Progenitor cell of endocrine pancreas (in vitro differentiated cells): ENCODE results near the gene VCP. TPM values are rescaled to one million over a fixed set of nuclear protein-coding genes. Genes with fewer than 3 reads are reported as not detected.

Experiments used
- DNase-seq: peaks from one replicate; pipeline ENCODE4 v3.0.0; 2021; ENCODE audit warnings: low spot score; ENCODE audit not compliant: unreplicated experiment
- H3K27ac Mint-ChIP-seq: 2 replicates; pipeline ENCODE4 v1.8.0; 2021; ENCODE audit warnings: mild to moderate bottlenecking, moderate library complexity, mixed read lengths
- H3K27me3 Mint-ChIP-seq: 2 replicates; pipeline ENCODE4 v1.8.0; 2021; ENCODE audit warnings: mixed read lengths
- H3K36me3 Mint-ChIP-seq: 2 replicates; pipeline ENCODE4 v1.8.0; 2022; ENCODE audit warnings: mixed read lengths; ENCODE audit not compliant: insufficient read depth
- H3K4me1 Mint-ChIP-seq: 2 replicates; pipeline ENCODE4 v1.8.0; 2021; ENCODE audit warnings: low read depth, mixed read lengths
- H3K4me3 Mint-ChIP-seq: 2 replicates; pipeline ENCODE4 v1.8.0; 2021; ENCODE audit warnings: low read depth, mild to moderate bottlenecking, moderate library complexity, mixed read lengths
- H3K9me3 Mint-ChIP-seq: 2 replicates; pipeline ENCODE4 v1.8.0; 2021; ENCODE audit warnings: low read depth, mixed read lengths
- CTCF ChIP-seq: fragments of 200-600 bp; sonication (generic); IDR thresholded peaks from one replicate; pipeline ENCODE4 v1.5.0; 2021; ENCODE audit warnings: antibody characterized with exemption, mild to moderate bottlenecking; ENCODE audit not compliant: unreplicated experiment
- total RNA-seq: library from RNA; stranded (reverse); gene quantifications from 2 replicates; pipeline ENCODE4 v1.2.1, GENCODE V29; 2021

The VCP gene
- total RNA-seq, 1 donor from 2014 or later: 326 TPM

GRCh38 chr9:35105571-35106342, 33.3 kb upstream of the VCP start:
- DNase-seq: no peak
- Mint-ChIP-seq H3K4me1 (peaks cover 20% of the 10 kb centered on the region), H3K4me3 (no peak overlapping the region), H3K27me3 (no peaks in the 10 kb centered on the region), H3K36me3 (peaks cover 11% of the 10 kb centered on the region), H3K27ac (no peak overlapping the region), H3K9me3 (no peaks in the 10 kb centered on the region)
- no peak for TF ChIP-seq CTCF

GRCh38 chr9:35105126-35105525, 32.7 kb upstream of the VCP start:
- no peaks in the 10 kb centered on the region for H3K9me3 Mint-ChIP-seq
- no peaks in the 10 kb centered on the region for H3K27me3 Mint-ChIP-seq
- H3K4me1 Mint-ChIP-seq: peaks cover 15% of the 10 kb centered on the region
- peaks cover 16% of the 10 kb centered on the region for H3K36me3 Mint-ChIP-seq
- no peak overlapping the region for H3K27ac Mint-ChIP-seq
- TF ChIP-seq CTCF: no peak
- no peak overlapping the region for H3K4me3 Mint-ChIP-seq
- no peak for DNase-seq

GRCh38 chr9:35104586-35104985, 32.2 kb upstream of the VCP start:
- H3K9me3 Mint-ChIP-seq: no peaks in the 10 kb centered on the region
- TF ChIP-seq CTCF: no peak
- no peak overlapping the region for H3K4me3 Mint-ChIP-seq
- no peaks in the 10 kb centered on the region for H3K27me3 Mint-ChIP-seq
- H3K4me1 Mint-ChIP-seq: peaks cover 12% of the 10 kb centered on the region
- H3K36me3 Mint-ChIP-seq: peaks cover 17% of the 10 kb centered on the region
- DNase-seq: no peak
- H3K27ac Mint-ChIP-seq: no peak overlapping the region

- H3K4me3 Mint-ChIP-seq: peak overlapping the region; percentile 92
- peaks cover 19% of the 10 kb centered on the region for H3K36me3 Mint-ChIP-seq
- TF ChIP-seq CTCF: no peak
- peaks cover 11% of the 10 kb centered on the region for H3K4me1 Mint-ChIP-seq
- no peaks in the 10 kb centered on the region for H3K27me3 Mint-ChIP-seq
- DNase-seq: no peak
- peak overlapping the region; percentile 96 for H3K27ac Mint-ChIP-seq
- no peaks in the 10 kb centered on the region for H3K9me3 Mint-ChIP-seq
Observed at GRCh38 chr9:35103660-35104191, 31.3 kb upstream of the VCP start.

GRCh38 chr9:35102769-35103659, 30.6 kb upstream of the VCP start, which contains the start of gene STOML2:
Gene STOML2 (minus strand): TSS chr9:35103131. CDS start chr9:35103094, 37 bp downstream.
- no peaks in the 10 kb centered on the region for H3K27me3 Mint-ChIP-seq
- no peaks in the 10 kb centered on the region for H3K9me3 Mint-ChIP-seq
- TF ChIP-seq CTCF: no peak
- DNase-seq: peak; percentile 79
- peak within 1 kb of the TSS; percentile 92 for H3K4me3 Mint-ChIP-seq
- peak within 1 kb of the TSS; percentile 96 for H3K27ac Mint-ChIP-seq
- peaks cover 19% of the 10 kb centered on the region for H3K36me3 Mint-ChIP-seq
- peaks cover 11% of the 10 kb centered on the region for H3K4me1 Mint-ChIP-seq
